Adrenal gland (tissue), 12 donors: Measurements from ENCODE around the gene KLHL36. TPM values are rescaled to one million over a fixed set of nuclear protein-coding genes. Genes with fewer than 3 reads are reported as not detected.

ENCODE experiments used
- DNase-seq, 7 donors: peaks; one replicate each; pipeline ENCODE4 v3.0.0-alpha.2; 2019 to 2020
- H3K27ac ChIP-seq, 5 donors: fragments of 200-600 bp; sonication (generic) in 4 of 5; 1 replicate in 3 of 5; 2 replicates in 2 of 5; pipeline versions ENCODE4 v1.5.1 to v1.8.0; 2016 to 2020; ENCODE audit warnings: mild to moderate bottlenecking in 1 of 5
- H3K27me3 ChIP-seq: fragments of 200-600 bp; 2 replicates; pipeline ENCODE4 v1.8.0; 2021
- H3K36me3 ChIP-seq, 2 donors: fragments of 200-600 bp; replicated peaks in 1 of 2; 1 replicate in 1 of 2; 2 replicates in 1 of 2; pipeline versions ENCODE4 v1.5.1 to v1.8.0; 2018 to 2022
- H3K4me1 ChIP-seq, 2 donors: fragments of 200-600 bp; replicated peaks in 1 of 2; 1 replicate in 1 of 2; 2 replicates in 1 of 2; pipeline versions ENCODE4 v1.5.1 to v1.8.0; 2018 to 2021
- H3K4me3 ChIP-seq, 4 donors: fragments of 200-600 bp; sonication (generic) in 3 of 4; one replicate each; pipeline ENCODE4 v1.5.1; 2016 to 2018
- H3K9me3 ChIP-seq, 3 donors: fragments of 200-600 bp; sonication (generic) in 1 of 3; replicated peaks in 1 of 3; 1 replicate in 2 of 3; 2 replicates in 1 of 3; pipeline versions ENCODE4 v1.5.1 to v1.8.0; 2016 to 2021
- POLR2A ChIP-seq, 2 donors: fragments of 450-650 bp; IDR thresholded peaks; one replicate each; pipeline ENCODE4 v1.6.1; 2017; ENCODE audit warnings: antibody characterized with exemption in 2 of 2, mild to moderate bottlenecking in 2 of 2, moderate library complexity in 1 of 2
- WGBS, 4 donors: extraction: QIAGEN DNeasy Blood & Tissue Kit in 2 of 4; methylation state at CpG; one replicate each; pipeline versions ENCODE4 v1.1.5 to v1.1.7; 2013 to 2017; 5-methylcytosine and 5-hydroxymethylcytosine counted together
- intact Hi-C, 2 donors: fragments of 100-400 bp; cut with DNase I; formaldehyde crosslinking; loops; one replicate each; pipeline versions ENCODE4 v1.14.1 to v1.15.0; 2022 to 2023
- polyA plus RNA-seq, 3 donors: library from polyadenylated mRNA; stranded (reverse); fragments of 200-250 nt in 2 of 3; fragments of 350-450 nt in 1 of 3; fragmentation: Illumina TruSeq in 1 of 3; extraction: RNeasy Lipid Tissue Mini Kit (QIAGEN cat#74804) in 1 of 3; gene quantifications; one replicate each; pipeline ENCODE4 v1.2.3, GENCODE V29; 2013 to 2014
- total RNA-seq, 9 donors: library from RNA; depleted of rRNA in 4 of 9; stranded (reverse); fragments of >200 nt in 4 of 9; fragments of 120-200 nt in 1 of 9; fragmentation: NEBNext Ultra II Directional in 1 of 9; extraction: Animal tissue kit (Norgen Biotek cat#: 25700) in 1 of 9; gene quantifications; one replicate each; pipeline versions ENCODE4 v1.1.0 to v1.2.4, GENCODE V29; 2013 to 2023
- TF ChIP-seq, protein P1 (sequence below), 6 experiments: fragments of 450-650 bp in 4 of 6; fragments of 200-600 bp in 2 of 6; sonication (generic) in 1 of 6; IDR thresholded peaks; 1 replicate in 5 of 6; 2 replicates in 1 of 6; pipeline versions ENCODE4 v1.5.1 to v1.8.0; 2016 to 2021; ENCODE audit warnings: antibody characterized with exemption in 6 of 6, mild to moderate bottlenecking in 2 of 6, moderate library complexity in 1 of 6
- donor health status: healthy with polysubstance abuse.
- donor health status: Bipolar disorder and iron deficiency.
- donor health status: DM: yes; HTN: yes; CAD: no.
- donor health status: DM: no; HTN: no; CAD: no.
- donor health status: DM: no; HTN: no; CAD: no.
- donor health status: DM: yes; HTN: yes; CAD: no.

The KLHL36 gene
- total and polyA plus RNA-seq, 12 donors: 10.7 to 81.6 (median 54.7) TPM

DNA sequence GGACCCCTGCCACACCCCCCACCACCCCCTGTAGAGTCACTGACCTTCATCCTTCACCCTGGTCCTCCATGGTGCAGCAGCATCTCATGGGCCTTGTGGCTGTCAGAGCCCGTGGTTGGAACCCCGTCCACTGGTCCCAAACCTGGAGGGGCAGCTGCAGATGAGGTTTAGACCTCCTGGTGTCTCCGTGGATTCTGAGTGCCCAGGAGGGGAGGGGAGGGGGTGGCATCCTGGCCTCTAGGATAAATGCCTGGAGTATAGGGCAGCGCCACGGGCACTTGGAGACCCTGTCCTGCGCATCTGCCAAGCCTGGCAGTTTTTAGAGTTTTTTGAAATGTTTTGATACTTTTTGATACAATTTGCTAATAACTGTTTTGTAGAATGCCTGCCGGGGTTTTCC, 17.5 kb downstream of the KLHL36 start:
- intact Hi-C loops: no loop called here
- no peak for DNase-seq
- peaks cover 0 to 45% of the 10 kb centered on the region in 2 donors for H3K36me3 ChIP-seq
- H3K4me3 ChIP-seq: no peak overlapping the region
- WGBS, 4 donors: 82 to 97% (median 94%) methylated on average over 5 to 7 of the region's 7 CpGs
- no peak overlapping the region for H3K27ac ChIP-seq
- H3K27me3 ChIP-seq: no peaks in the 10 kb centered on the region
- H3K9me3 ChIP-seq: no peaks in the 10 kb centered on the region
- H3K4me1 ChIP-seq: no peaks in the 10 kb centered on the region
- no peak for TF ChIP-seq POLR2A (IDR thresholded peaks at IDR 0.05)

DNA sequence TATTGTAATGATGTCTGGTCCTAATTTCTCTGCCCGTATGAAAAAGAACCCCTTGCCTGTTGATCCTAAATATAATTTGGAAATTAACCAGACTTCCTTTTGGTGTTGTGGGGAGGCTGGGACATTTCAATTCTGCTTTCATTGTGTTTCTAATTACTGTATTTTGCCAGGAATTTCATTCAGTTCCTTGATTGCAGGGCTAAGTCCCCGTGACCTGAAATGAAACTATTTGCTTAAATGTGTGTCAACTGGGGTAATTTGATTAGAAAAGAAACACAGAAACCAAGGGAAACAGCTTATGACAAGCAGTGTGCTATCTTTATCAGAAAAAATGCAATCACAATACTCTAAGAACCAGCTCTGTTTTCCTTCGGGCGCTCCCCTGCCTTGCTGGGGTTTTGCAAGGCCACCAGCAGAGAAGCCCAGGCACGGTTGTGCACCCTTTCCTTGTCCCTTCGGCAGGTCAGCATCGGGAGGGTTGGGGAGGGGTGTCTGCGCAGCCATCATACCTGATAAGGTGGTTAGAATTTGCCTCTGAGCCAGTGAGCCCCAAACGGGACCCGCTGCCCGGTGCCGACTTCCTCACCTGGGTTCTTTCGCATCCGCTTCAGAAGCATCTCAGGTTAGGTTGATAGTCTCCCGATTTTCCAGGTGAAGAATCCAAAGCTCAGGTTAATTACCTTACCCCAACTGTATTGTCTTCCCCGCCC, 19.4 kb downstream of the KLHL36 start:
- H3K36me3 ChIP-seq: peaks cover 0 to 27% of the 10 kb centered on the region in 2 donors
- H3K27ac ChIP-seq: no peak overlapping the region
- no peaks in the 10 kb centered on the region for H3K27me3 ChIP-seq
- H3K4me1 ChIP-seq: no peaks in the 10 kb centered on the region
- no peak for DNase-seq
- intact Hi-C loops: no loop called here
- H3K4me3 ChIP-seq: no peak overlapping the region
- no peak for TF ChIP-seq POLR2A (IDR thresholded peaks at IDR 0.05)
- TF ChIP-seq, protein P1, sequence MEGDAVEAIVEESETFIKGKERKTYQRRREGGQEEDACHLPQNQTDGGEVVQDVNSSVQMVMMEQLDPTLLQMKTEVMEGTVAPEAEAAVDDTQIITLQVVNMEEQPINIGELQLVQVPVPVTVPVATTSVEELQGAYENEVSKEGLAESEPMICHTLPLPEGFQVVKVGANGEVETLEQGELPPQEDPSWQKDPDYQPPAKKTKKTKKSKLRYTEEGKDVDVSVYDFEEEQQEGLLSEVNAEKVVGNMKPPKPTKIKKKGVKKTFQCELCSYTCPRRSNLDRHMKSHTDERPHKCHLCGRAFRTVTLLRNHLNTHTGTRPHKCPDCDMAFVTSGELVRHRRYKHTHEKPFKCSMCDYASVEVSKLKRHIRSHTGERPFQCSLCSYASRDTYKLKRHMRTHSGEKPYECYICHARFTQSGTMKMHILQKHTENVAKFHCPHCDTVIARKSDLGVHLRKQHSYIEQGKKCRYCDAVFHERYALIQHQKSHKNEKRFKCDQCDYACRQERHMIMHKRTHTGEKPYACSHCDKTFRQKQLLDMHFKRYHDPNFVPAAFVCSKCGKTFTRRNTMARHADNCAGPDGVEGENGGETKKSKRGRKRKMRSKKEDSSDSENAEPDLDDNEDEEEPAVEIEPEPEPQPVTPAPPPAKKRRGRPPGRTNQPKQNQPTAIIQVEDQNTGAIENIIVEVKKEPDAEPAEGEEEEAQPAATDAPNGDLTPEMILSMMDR (IDR thresholded peaks at IDR 0.05): no peak
- H3K9me3 ChIP-seq: no peaks in the 10 kb centered on the region
- WGBS, 4 donors: 71 to 88% (median 84%) methylated on average over 16 of the region's 16 CpGs

DNA sequence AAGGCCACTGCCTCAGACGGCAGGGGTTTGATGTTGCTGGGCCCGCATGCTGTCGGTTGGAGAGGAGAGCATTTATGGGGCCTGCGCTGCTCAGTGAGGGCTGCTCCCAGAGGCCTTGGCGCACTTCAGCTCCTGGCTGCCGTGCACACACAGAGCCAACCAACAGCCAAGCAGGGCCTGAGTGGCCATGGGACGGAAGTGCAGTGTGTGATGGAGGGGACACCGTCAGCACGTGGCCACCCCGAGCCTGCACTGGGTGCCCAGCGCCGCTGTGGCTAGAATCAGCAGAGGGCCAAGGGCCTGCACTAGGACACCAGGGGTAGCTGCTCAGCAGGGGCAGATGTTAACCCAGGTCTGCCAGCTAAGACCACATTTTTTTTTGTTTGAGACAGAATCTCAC, 21.8 kb downstream of the KLHL36 start:
- TF ChIP-seq, protein P1 (IDR thresholded peaks at IDR 0.05): no peak
- intact Hi-C loops: loop anchor here in 1 of 2 donors (5.0 kb wide), 1 partner anchor 57 kb away; no protein-coding TSS in a partner anchor
- WGBS, 4 donors: 83 to 92% (median 88%) methylated on average over 7 to 12 of the region's 12 CpGs
- Histone ChIP-seq H3K4me3 (no peak overlapping the region), H3K36me3 (peaks cover 0 to 4% of the 10 kb centered on the region in 2 donors), H3K27me3 (no peaks in the 10 kb centered on the region), H3K27ac (no peak overlapping the region), H3K9me3 (no peaks in the 10 kb centered on the region), H3K4me1 (no peaks in the 10 kb centered on the region)
- no peak for DNase-seq

DNA sequence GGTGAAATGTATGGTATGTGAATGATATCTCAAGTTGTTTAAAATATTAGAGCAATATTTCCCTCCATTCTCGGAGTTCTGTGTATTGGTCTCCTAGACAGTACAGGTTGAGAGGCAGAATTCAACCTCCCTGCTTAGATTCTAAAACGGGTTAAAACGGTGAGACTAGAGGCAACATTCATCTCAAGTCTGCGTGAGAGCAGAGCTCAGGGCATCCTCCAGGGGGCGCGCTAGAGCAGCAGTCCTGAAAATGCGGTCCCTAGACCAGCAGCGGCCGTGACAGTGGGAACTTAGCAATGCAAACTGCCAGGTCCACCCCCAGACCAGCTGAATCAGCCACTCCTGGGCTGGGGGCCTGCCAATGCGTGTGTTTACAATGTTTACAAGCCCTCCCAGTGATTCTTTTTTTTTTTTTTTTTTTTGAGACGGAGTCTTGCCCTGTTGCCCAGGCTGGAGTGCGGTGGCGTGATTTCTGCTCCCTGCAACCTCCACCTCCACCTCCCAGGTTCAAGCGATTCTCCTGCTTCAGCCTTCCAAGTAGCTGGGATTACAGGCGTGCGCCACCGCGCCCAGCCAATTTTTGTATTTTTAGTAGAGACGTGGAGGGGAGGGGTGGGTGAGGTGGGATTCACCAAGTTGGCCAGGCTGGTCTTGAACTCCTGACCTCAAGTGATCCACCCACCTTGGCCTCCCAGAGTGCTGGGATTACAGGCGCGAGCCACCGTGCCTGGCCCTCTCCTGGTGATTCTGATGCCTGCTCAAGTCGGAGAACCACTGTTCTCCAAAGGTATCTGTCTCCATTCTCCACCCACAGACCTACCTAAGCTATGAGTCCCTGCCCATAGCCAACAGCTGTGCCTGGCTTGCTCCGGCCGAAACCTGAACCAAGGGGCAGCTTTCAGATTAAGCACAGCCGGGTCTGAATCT, 24.2 kb downstream of the KLHL36 start:
- Histone ChIP-seq H3K4me1 (no peaks in the 10 kb centered on the region), H3K9me3 (no peaks in the 10 kb centered on the region), H3K36me3 (no peaks in the 10 kb centered on the region), H3K27ac (no peak overlapping the region), H3K27me3 (no peaks in the 10 kb centered on the region), H3K4me3 (no peak overlapping the region)
- 34 to 56% (median 51%) methylated on average over 17 to 26 of the region's 26 CpGs for WGBS, 4 donors
- no peak for TF ChIP-seq POLR2A (IDR thresholded peaks at IDR 0.05)
- TF ChIP-seq, protein P1 (IDR thresholded peaks at IDR 0.05): peak; percentile 75 to 94 (median 90)
- intact Hi-C loops: loop anchor here in 1 of 2 donors (5.0 kb wide), 1 partner anchor 55 kb away; no protein-coding TSS in a partner anchor
- DNase-seq: peak; percentile 71 to 92 (median 81)
